HCT116 (cell line): ENCODE data around the gene CNTN2. TPM values are rescaled to one million over a fixed set of nuclear protein-coding genes. Genes with fewer than 3 reads are reported as not detected.

Experiments used
- ATAC-seq: fragments of 200-7000 bp; cut with Tn5 transposase; 2 replicates; pipeline ENCODE4 v1.9.1; 2020; ENCODE audit warnings: mild to moderate bottlenecking, moderate library complexity
- BruUV-seq: library from RNA; stranded (reverse); fragments of 400-500 nt; replicated peaks from 2 replicates; lab custom pipeline; 2021; lab: Mats Ljungman, UMichigan
- CTCF ChIA-PET: fragments of 300-600 bp; sonication (Branson Sonifier 250); formaldehyde crosslinking; loops from one replicate; lab custom pipeline; 2021; ENCODE audit warnings: antibody characterized with exemption; lab: Charles Lee
- POLR2A ChIA-PET: fragments of 300-600, 350-600 bp; sonication (Branson Sonifier 250); formaldehyde crosslinking; loops from one replicate; lab custom pipeline; 2021; ENCODE audit warnings: antibody characterized with exemption; lab: Charles Lee
- RAD21 ChIA-PET, 2 experiments: fragments of 300-600 bp; sonication (Branson Sonifier 250); formaldehyde crosslinking; loops; one replicate each; lab custom pipeline; 2023; ENCODE audit warnings: low total read pairs in 2 of 2; ENCODE audit not compliant: uncharacterized antibody in 2 of 2, unreplicated experiment in 2 of 2, low non-redundant PET in 1 of 2; lab: Charles Lee
- DNase-seq: peaks from one replicate; pipeline ENCODE4 v3.0.0-alpha.2; 2010; ENCODE audit warnings: low read depth, low spot score
- H2AFZ ChIP-seq: fragments of 200-600 bp; shearing (Covaris generic), sonication (generic); 2 replicates; pipeline ENCODE4 v1.6.1; 2017; ENCODE audit warnings: low read depth, mixed run types, mixed read lengths, antibody characterized with exemption, low read length; ENCODE audit not compliant: poor library complexity, severe bottlenecking
- H3K27ac ChIP-seq: 2 replicates; pipeline ENCODE4 v1.5.1; 2012; ENCODE audit warnings: low read depth, low read length
- H3K27me3 ChIP-seq: fragments of 200-600 bp; sonication (generic); 2 replicates; pipeline ENCODE4 v1.6.1; 2016; ENCODE audit warnings: mixed run types, low read length, mixed read lengths; ENCODE audit not compliant: insufficient read depth
- H3K36me3 ChIP-seq, 2 experiments: fragments of 200-500 bp in 1 of 2; fragments of 200-600 bp in 1 of 2; sonication (Bioruptor generic) in 1 of 2; sonication (generic) in 1 of 2; 2 replicates each; pipeline versions ENCODE4 v1.5.1 to v1.6.1; 2014 to 2016; ENCODE audit warnings: low read length in 2 of 2, inconsistent platforms in 1 of 2, mixed read lengths in 1 of 2, mixed run types in 1 of 2; ENCODE audit not compliant: insufficient read depth in 2 of 2, control insufficient read depth in 1 of 2
- H3K4me1 ChIP-seq, 2 experiments: fragments of 200-600 bp in 1 of 2; sonication (generic) in 1 of 2; 2 replicates each; pipeline versions ENCODE4 v1.5.1 to v1.6.1; 2012 to 2017; ENCODE audit warnings: low read length in 2 of 2, inconsistent platforms in 1 of 2, mild to moderate bottlenecking in 1 of 2, mixed read lengths in 1 of 2, mixed run types in 1 of 2, moderate library complexity in 1 of 2; ENCODE audit not compliant: insufficient read depth in 2 of 2, control insufficient read depth in 1 of 2
- H3K4me2 ChIP-seq: fragments of 200-600 bp; sonication (generic); 2 replicates; pipeline ENCODE4 v1.6.1; 2017; ENCODE audit warnings: mixed run types, low read length, mixed read lengths
- H3K4me3 ChIP-seq, 2 experiments: fragments of 200-600 bp in 1 of 2; sonication (generic) in 1 of 2; replicated peaks in 1 of 2; 2 replicates each; pipeline ENCODE4 v1.5.1; 2011 to 2016; ENCODE audit warnings: low read length in 2 of 2, control low read depth in 1 of 2, low read depth in 1 of 2, mild to moderate bottlenecking in 1 of 2, mixed read lengths in 1 of 2, mixed run types in 1 of 2
- H3K79me2 ChIP-seq: fragments of 200-600 bp; sonication (generic); 2 replicates; pipeline ENCODE4 v1.6.1; 2017; ENCODE audit warnings: mild to moderate bottlenecking, mixed run types, low read length, moderate library complexity, mixed read lengths; ENCODE audit not compliant: insufficient read depth
- H3K9ac ChIP-seq: fragments of 200-600 bp; sonication (generic); 2 replicates; pipeline ENCODE4 v1.6.1; 2016; ENCODE audit warnings: low read length, mixed read lengths
- H3K9me2 ChIP-seq: fragments of 200-600 bp; sonication (generic), shearing (Covaris generic); 2 replicates; pipeline ENCODE4 v1.6.1; 2017; ENCODE audit warnings: mixed run types, mild to moderate bottlenecking, moderate library complexity; ENCODE audit not compliant: insufficient read depth
- H3K9me3 ChIP-seq, 2 experiments: fragments of 200-500 bp in 1 of 2; fragments of 200-600 bp in 1 of 2; sonication (Bioruptor generic) in 1 of 2; sonication (generic) in 1 of 2; 2 replicates each; pipeline ENCODE4 v1.6.1; 2014 to 2017; ENCODE audit warnings: low read length in 2 of 2, mixed read lengths in 2 of 2, inconsistent platforms in 1 of 2, low read depth in 1 of 2, mild to moderate bottlenecking in 1 of 2, mixed run types in 1 of 2, moderate library complexity in 1 of 2; ENCODE audit not compliant: control insufficient read depth in 1 of 2, insufficient read depth in 1 of 2
- H4K20me1 ChIP-seq: fragments of 200-600 bp; sonication (generic), shearing (Covaris generic); 2 replicates; pipeline ENCODE4 v1.6.1; 2017; ENCODE audit warnings: mixed run types, mild to moderate bottlenecking, moderate library complexity; ENCODE audit not compliant: insufficient read depth
- POLR2A ChIP-seq: IDR thresholded peaks from 2 replicates; pipeline ENCODE4 v1.7.0; 2011; ENCODE audit warnings: borderline replicate concordance; ENCODE audit not compliant: insufficient read depth, insufficient read length; ENCODE audit errors: extremely low read depth
- RAD21 ChIP-seq: IDR thresholded peaks from 2 replicates; pipeline ENCODE4 v1.6.1; 2012; ENCODE audit warnings: low read depth, mild to moderate bottlenecking
- SRF ChIP-seq: IDR thresholded peaks from 2 replicates; pipeline ENCODE4 v1.6.1; 2012; ENCODE audit warnings: low read depth
- ZBTB33 ChIP-seq: IDR thresholded peaks from 2 replicates; pipeline ENCODE4 v1.6.1; 2011; ENCODE audit warnings: mild to moderate bottlenecking, low read length, moderate library complexity; ENCODE audit not compliant: insufficient replicate concordance; ENCODE audit errors: extremely low read depth
- intact Hi-C: fragments of 100-400 bp; cut with micrococcal nuclease; formaldehyde crosslinking; loops from 2 replicates; pipeline ENCODE4 v1.10.0; 2022
- total RNA-seq: library from RNA; stranded (reverse); gene quantifications from one replicate; pipeline ENCODE4 v1.2.1, GENCODE V29; 2021; ENCODE audit not compliant: unreplicated experiment
- TF ChIP-seq, protein P1 (sequence below), 3 experiments: fragments of 200-600 bp in 1 of 3; sonication (generic) in 1 of 3; IDR thresholded peaks in 2 of 3; conservative IDR thresholded peaks in 1 of 3; 2 replicates each; pipeline ENCODE4 v1.5.1; 2012 to 2017; ENCODE audit warnings: low read depth in 2 of 3, low read length in 2 of 3, antibody characterized with exemption in 1 of 3, borderline replicate concordance in 1 of 3, control low read depth in 1 of 3, mild to moderate bottlenecking in 1 of 3, mixed read lengths in 1 of 3, mixed run types in 1 of 3, moderate library complexity in 1 of 3; ENCODE audit not compliant: insufficient read depth in 1 of 3

Gene CNTN2
- total RNA-seq, 1 experiment from 2014 or later, result 0.15 TPM

DNA sequence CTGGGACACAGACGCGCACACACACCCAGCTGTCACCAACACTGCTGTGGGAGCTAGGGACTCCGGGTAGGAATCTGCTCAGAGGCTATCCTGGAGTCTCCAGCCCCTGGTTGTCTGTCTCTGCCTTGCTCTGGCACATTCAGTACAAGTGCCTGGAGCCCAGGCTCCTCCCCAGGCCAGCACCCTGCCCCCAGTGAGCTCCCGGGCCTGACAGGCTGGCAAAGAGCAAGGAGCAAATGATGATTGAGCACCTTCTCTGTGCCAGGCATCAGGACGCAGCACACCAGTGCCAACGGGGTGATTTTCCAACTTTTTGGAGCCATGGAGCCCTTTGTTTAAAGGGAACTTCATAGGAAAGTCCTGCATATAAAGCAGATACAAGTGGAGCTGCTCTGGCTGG, 6.5 kb downstream of the CNTN2 start:
- ChIA-PET CTCF (interaction anchor here (0.7 to 1.9 kb wide), 2 partner anchors 12 to 14 kb away, joined by 3 to 6 read pairs; no protein-coding TSS in a partner anchor), RAD21 (no interaction called here), POLR2A (no interaction called here)
- H3K9me2 ChIP-seq, result no peaks in the 10 kb centered on the region
- H3K79me2 ChIP-seq, result no peaks in the 10 kb centered on the region
- H3K27ac ChIP-seq, result no peak overlapping the region
- H2AFZ ChIP-seq, result no peak overlapping the region
- no peak overlapping the region for H3K9ac ChIP-seq
- no peak overlapping the region for H3K4me3 ChIP-seq
- TF ChIP-seq SRF (no peak), RAD21 (no peak)
- TF ChIP-seq, protein P1, sequence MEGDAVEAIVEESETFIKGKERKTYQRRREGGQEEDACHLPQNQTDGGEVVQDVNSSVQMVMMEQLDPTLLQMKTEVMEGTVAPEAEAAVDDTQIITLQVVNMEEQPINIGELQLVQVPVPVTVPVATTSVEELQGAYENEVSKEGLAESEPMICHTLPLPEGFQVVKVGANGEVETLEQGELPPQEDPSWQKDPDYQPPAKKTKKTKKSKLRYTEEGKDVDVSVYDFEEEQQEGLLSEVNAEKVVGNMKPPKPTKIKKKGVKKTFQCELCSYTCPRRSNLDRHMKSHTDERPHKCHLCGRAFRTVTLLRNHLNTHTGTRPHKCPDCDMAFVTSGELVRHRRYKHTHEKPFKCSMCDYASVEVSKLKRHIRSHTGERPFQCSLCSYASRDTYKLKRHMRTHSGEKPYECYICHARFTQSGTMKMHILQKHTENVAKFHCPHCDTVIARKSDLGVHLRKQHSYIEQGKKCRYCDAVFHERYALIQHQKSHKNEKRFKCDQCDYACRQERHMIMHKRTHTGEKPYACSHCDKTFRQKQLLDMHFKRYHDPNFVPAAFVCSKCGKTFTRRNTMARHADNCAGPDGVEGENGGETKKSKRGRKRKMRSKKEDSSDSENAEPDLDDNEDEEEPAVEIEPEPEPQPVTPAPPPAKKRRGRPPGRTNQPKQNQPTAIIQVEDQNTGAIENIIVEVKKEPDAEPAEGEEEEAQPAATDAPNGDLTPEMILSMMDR (IDR thresholded peaks at IDR 0.05 in 2 of 3, conservative IDR thresholded peaks at IDR 0.05 in 1 of 3; ENCODE audit: borderline replicate concordance in 1 of 3, insufficient read depth in 1 of 3, low read depth in 2 of 3, low read length in 2 of 3), result no peak
- ATAC-seq (no peak), DNase-seq (no peak)
- intact Hi-C loops, result no loop called here
- H3K4me2 ChIP-seq, result no peak overlapping the region
- no peaks in the 10 kb centered on the region for H4K20me1 ChIP-seq
- no peaks in the 10 kb centered on the region for H3K4me1 ChIP-seq
- H3K27me3 ChIP-seq, result peaks cover 35% of the 10 kb centered on the region; the same call in 1 of the 2 replicates
- no peaks in the 10 kb centered on the region for H3K36me3 ChIP-seq
- BruUV-seq, result no TSS peak
- no peaks in the 10 kb centered on the region for H3K9me3 ChIP-seq

- ChIA-PET RAD21 (interaction anchor here in 1 of 2 experiments (0.6 kb wide), 1 partner anchor 33 kb away, joined by 3 read pairs; no protein-coding TSS in a partner anchor), POLR2A (no interaction called here), CTCF (interaction anchor here (1.2 to 2.0 kb wide), 3 partner anchors 8 to 10 kb away, joined by 3 to 9 read pairs (median 5); no protein-coding TSS in a partner anchor)
- Histone ChIP-seq H3K79me2 (no peaks in the 10 kb centered on the region), H4K20me1 (no peaks in the 10 kb centered on the region), H3K9me3 (no peaks in the 10 kb centered on the region), H3K27me3 (peaks cover 3% of the 10 kb centered on the region; the same call in 1 of the 2 replicates), H3K4me1 (no peaks in the 10 kb centered on the region), H3K4me3 (no peak overlapping the region), H3K4me2 (no peak overlapping the region), H3K36me3 (no peaks in the 10 kb centered on the region), H3K9me2 (no peaks in the 10 kb centered on the region), H3K9ac (no peak overlapping the region), H2AFZ (no peak overlapping the region), H3K27ac (no peak overlapping the region)
- no peak for DNase-seq
- no TSS peak for BruUV-seq
- ATAC-seq, result no peak
- intact Hi-C loops, result no loop called here
- TF ChIP-seq ZBTB33, result no peak
- TF ChIP-seq POLR2A, result no peak
Observed at GRCh38 chr1:205052690-205053089, 9.7 kb downstream of the CNTN2 start.
